ENCODE results near the gene SH3TC1. TPM values are rescaled to one million over a fixed set of nuclear protein-coding genes. Genes with fewer than 3 reads are reported as not detected.

SH3TC1 gene
- total RNA-seq, 1 donor from 2014 or later = 5.4 TPM

DNA sequence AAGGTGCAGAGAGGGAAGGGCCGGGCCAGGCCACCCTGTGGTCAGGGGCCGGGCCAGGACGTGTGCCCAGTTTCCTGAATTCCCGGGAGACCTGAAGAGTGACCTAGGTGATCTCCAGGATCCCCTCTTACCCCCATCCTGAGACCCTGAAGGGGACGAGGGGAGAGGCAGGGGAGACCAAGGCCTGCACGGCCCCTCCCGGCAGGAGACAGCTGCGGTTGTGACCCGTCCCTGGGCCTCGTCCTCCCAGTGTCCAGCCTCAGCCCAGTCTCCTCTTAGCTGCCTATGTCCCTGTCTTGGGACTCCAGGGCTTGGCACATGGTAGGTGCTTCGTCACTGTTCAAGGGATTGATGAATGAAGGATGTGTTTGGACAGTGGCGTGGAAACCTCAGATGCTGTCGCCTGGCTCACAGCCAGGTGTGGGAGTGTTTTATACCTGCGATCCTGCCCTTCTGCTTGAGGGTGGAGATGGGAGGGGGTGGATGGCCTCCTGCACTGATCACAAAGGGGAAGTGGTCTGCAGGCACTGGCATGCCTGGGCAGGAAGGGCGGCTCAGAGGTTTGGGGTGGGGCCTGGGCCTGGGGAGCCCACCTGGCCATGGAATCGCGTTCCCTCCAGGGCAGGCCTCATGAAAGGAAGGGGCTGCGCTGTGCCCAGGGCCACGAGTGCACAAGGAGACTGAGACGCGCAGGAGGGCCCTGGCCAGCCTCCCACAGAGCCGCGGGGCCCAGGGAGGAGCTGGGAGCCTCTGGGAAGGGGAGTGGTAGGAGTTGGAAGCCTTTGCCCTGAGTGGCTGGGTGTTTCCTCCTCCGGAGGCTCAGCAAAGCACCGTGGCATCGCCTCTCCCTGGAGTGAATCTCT, 6.9 kb downstream of the SH3TC1 start:
- TF ChIP-seq, protein P1, sequence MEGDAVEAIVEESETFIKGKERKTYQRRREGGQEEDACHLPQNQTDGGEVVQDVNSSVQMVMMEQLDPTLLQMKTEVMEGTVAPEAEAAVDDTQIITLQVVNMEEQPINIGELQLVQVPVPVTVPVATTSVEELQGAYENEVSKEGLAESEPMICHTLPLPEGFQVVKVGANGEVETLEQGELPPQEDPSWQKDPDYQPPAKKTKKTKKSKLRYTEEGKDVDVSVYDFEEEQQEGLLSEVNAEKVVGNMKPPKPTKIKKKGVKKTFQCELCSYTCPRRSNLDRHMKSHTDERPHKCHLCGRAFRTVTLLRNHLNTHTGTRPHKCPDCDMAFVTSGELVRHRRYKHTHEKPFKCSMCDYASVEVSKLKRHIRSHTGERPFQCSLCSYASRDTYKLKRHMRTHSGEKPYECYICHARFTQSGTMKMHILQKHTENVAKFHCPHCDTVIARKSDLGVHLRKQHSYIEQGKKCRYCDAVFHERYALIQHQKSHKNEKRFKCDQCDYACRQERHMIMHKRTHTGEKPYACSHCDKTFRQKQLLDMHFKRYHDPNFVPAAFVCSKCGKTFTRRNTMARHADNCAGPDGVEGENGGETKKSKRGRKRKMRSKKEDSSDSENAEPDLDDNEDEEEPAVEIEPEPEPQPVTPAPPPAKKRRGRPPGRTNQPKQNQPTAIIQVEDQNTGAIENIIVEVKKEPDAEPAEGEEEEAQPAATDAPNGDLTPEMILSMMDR (conservative IDR thresholded peaks at IDR 0.05) = no peak
- H3K27ac Mint-ChIP-seq = peak overlapping the region; percentile 72
- H3K9me3 Mint-ChIP-seq = no peaks in the 10 kb centered on the region
- no peaks in the 10 kb centered on the region for H3K36me3 Mint-ChIP-seq
- H3K4me1 Mint-ChIP-seq (ENCODE audit: unreplicated experiment) = peaks cover 30% of the 10 kb centered on the region
- DNase-seq (ENCODE audit: extremely low spot score, unreplicated experiment) = no peak
- H3K27me3 Mint-ChIP-seq = peaks cover 3% of the 10 kb centered on the region
- peak overlapping the region; percentile 57 for H3K4me3 Mint-ChIP-seq

DNA sequence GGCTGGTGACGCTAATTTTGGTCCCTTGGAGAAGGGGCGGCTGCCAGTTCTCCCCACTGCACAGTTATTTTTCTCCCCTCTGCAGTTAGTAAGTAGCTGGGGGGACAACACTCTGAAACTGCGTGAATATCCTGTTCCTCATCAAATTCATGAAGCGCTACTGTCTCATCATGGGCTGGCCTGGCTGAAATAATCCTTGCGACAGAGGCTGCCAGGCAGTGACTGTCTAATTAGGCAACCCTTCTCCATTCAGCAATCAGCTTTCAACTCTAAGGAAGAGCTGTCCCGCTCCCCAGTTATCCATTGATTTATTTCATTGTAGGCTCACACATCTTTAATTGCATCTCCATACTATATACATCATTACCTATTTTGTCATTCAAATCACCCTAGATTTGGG, 8.2 kb downstream of the SH3TC1 start:
- H3K4me1 Mint-ChIP-seq (ENCODE audit: unreplicated experiment) = peaks cover 24% of the 10 kb centered on the region
- no peaks in the 10 kb centered on the region for H3K9me3 Mint-ChIP-seq
- no peaks in the 10 kb centered on the region for H3K36me3 Mint-ChIP-seq
- H3K4me3 Mint-ChIP-seq = no peak overlapping the region
- DNase-seq (ENCODE audit: extremely low spot score, unreplicated experiment) = no peak
- peaks cover 3% of the 10 kb centered on the region for H3K27me3 Mint-ChIP-seq
- peak overlapping the region; percentile 64 for H3K27ac Mint-ChIP-seq
- TF ChIP-seq, protein P1 (conservative IDR thresholded peaks at IDR 0.05) = no peak

DNA sequence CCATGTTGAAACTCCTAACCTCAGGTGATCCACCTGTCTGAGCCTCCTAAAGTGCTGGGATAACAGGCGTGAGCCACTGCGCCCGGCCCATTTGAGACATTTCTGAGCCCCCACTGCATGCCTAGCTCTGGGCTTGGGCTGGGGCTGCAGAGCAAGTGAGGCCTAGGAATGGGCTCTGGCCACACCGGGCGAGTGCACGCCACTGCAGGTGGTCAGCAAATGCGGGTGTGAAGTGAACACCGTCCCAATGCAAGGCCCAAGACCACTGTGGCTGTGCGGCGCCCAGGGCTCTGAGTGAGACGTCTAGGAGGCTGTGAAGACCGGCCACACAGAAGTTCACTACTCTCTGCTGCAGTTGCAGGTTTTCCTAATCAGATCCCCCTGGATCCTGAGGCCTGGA, 9.5 kb downstream of the SH3TC1 start:
- no peak for DNase-seq (ENCODE audit: extremely low spot score, unreplicated experiment)
- no peak overlapping the region for H3K27ac Mint-ChIP-seq

DNA sequence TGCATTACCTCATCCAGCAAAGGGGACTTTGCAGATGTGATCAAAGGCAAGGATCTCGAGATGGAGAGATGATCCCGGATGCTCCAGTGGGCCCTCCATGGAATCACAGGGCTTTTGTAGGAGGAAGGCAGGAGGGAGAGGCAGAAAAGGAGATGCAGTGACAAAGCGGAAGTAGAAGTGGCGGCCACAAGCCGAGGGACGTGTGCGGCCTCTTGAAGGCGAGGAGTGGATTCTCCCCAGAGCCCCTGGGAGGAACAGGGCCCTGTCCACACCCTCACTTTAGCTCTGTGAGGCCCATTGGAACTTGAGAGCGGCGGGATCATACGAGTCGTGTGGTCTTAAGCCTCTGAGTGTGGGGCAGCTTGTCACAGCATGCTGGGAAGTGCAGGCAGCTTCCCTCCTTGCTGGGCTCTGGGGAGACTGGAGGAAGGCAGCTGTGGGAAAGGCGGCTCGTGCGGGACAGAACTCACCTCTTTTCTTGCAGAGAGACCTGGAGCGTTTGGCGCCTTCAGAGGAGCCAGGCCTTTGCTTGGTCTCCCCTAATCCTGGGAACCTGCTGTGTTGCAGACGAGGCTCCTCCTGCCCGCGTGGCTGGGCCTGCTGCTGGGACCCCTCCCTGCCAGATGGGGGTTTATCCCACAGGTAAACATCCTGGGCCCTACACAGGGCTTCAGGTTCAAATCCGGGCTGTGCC, 10.2 kb downstream of the SH3TC1 start:
- Mint-ChIP-seq H3K27me3 (peaks cover 3% of the 10 kb centered on the region), H3K27ac (peak overlapping the region; percentile 48), H3K4me3 (no peak overlapping the region), H3K4me1 (ENCODE audit: unreplicated experiment) (peaks cover 27% of the 10 kb centered on the region), H3K9me3 (no peaks in the 10 kb centered on the region), H3K36me3 (no peaks in the 10 kb centered on the region)
- DNase-seq (ENCODE audit: extremely low spot score, unreplicated experiment) = no peak
- TF ChIP-seq, protein P1 (conservative IDR thresholded peaks at IDR 0.05) = no peak

More for the DNA sequence above, 9.5 kb downstream of the SH3TC1 start:
- Mint-ChIP-seq H3K4me1 (ENCODE audit: unreplicated experiment) (peaks cover 26% of the 10 kb centered on the region), H3K27me3 (peaks cover 3% of the 10 kb centered on the region), H3K4me3 (no peak overlapping the region), H3K9me3 (no peaks in the 10 kb centered on the region), H3K36me3 (no peaks in the 10 kb centered on the region)
- TF ChIP-seq, protein P1 (conservative IDR thresholded peaks at IDR 0.05) = no peak

DNA sequence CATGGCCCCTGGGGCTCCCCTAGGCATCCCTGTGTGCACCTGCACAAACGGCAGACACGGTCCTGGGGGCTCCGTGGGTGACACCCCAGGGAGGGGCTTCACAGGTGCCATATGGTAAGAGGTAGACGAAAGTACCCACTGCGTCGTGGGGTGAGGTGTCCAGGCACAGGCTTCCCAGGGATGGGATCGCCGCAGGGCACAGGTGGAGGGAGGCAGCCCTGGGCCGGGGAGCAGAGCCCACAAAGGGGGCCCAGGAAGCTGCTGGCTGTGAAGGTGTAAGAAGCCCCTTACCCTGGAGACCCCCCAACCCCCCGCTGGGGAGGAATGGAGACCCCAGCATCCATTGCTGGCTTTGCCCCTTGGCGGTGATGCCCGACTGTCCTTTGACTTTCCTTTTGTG, 10.9 kb downstream of the SH3TC1 start:
- Mint-ChIP-seq H3K27ac (no peak overlapping the region), H3K4me3 (no peak overlapping the region), H3K4me1 (ENCODE audit: unreplicated experiment) (peaks cover 29% of the 10 kb centered on the region), H3K36me3 (no peaks in the 10 kb centered on the region), H3K9me3 (no peaks in the 10 kb centered on the region), H3K27me3 (peaks cover 3% of the 10 kb centered on the region)
- TF ChIP-seq, protein P1 (conservative IDR thresholded peaks at IDR 0.05) = no peak
- DNase-seq (ENCODE audit: extremely low spot score, unreplicated experiment) = no peak
